Loucy (cell line): ENCODE results near the gene ING5.

Experiments used
- H2AFZ ChIP-seq: fragments of 200-600 bp; sonication (generic); 2 replicates; pipeline ENCODE4 v1.6.0; 2016; ENCODE audit warnings: antibody characterized with exemption, mild to moderate bottlenecking, low read length, moderate library complexity
- H3F3A ChIP-seq: fragments of 200-600 bp; 2 replicates; pipeline ENCODE4 v1.6.0; 2016; ENCODE audit warnings: antibody characterized with exemption, low read depth, mild to moderate bottlenecking
- H3K27me3 ChIP-seq: fragments of 200-600 bp; sonication (generic); 2 replicates; pipeline ENCODE4 v1.6.1; 2014; ENCODE audit warnings: low read length, mild to moderate bottlenecking; ENCODE audit not compliant: insufficient read depth, poor library complexity, severe bottlenecking
- H3K36me3 ChIP-seq: fragments of 200-600 bp; sonication (generic); 2 replicates; pipeline ENCODE4 v1.6.1; 2016; ENCODE audit warnings: low read length; ENCODE audit not compliant: insufficient read depth
- H3K4me1 ChIP-seq: fragments of 200-600 bp; sonication (generic); 2 replicates; pipeline ENCODE4 v1.5.1; 2014; ENCODE audit warnings: low read length, mild to moderate bottlenecking; ENCODE audit not compliant: insufficient read depth, poor library complexity, severe bottlenecking
- H3K4me2 ChIP-seq: fragments of 200-600 bp; sonication (generic); 2 replicates; pipeline ENCODE4 v1.6.0; 2014; ENCODE audit warnings: antibody characterized with exemption, low read length, low read depth, mild to moderate bottlenecking; ENCODE audit not compliant: poor library complexity, severe bottlenecking
- H3K4me3 ChIP-seq: fragments of 200-600 bp; sonication (generic); 2 replicates; pipeline ENCODE4 v1.5.1; 2014; ENCODE audit warnings: low read length, mild to moderate bottlenecking, mixed read lengths; ENCODE audit not compliant: poor library complexity, severe bottlenecking
- H3K79me2 ChIP-seq: fragments of 200-600 bp; sonication (generic); 2 replicates; pipeline ENCODE4 v1.6.1; 2014; ENCODE audit warnings: low read length; ENCODE audit not compliant: insufficient read depth
- H3K9ac ChIP-seq: fragments of 200-600 bp; sonication (generic); 2 replicates; pipeline ENCODE4 v1.6.0; 2014; ENCODE audit warnings: mild to moderate bottlenecking, low read depth, low read length, moderate library complexity; ENCODE audit not compliant: poor library complexity, severe bottlenecking
- H3K9me2 ChIP-seq: fragments of 200-600 bp; sonication (generic); replicated peaks from 2 replicates; pipeline ENCODE4 v1.6.1; 2016; ENCODE audit warnings: low read depth, low read length, mixed read lengths
- H3K9me3 ChIP-seq: fragments of 200-600 bp; sonication (generic); 2 replicates; pipeline ENCODE4 v1.6.1; 2014; ENCODE audit warnings: mild to moderate bottlenecking, antibody characterized with exemption, low read length, low read depth; ENCODE audit not compliant: insufficient read depth
- H4K20me1 ChIP-seq: fragments of 200-600 bp; sonication (generic); 2 replicates; pipeline ENCODE4 v1.6.0; 2014; ENCODE audit warnings: antibody characterized with exemption, low read length, mild to moderate bottlenecking; ENCODE audit not compliant: insufficient read depth, poor library complexity, severe bottlenecking
- CTCF ChIP-seq: fragments of 200-600 bp; sonication (generic); conservative IDR thresholded peaks from 2 replicates; pipeline ENCODE4 v1.5.1; 2014; ENCODE audit warnings: mild to moderate bottlenecking, antibody characterized with exemption, low read length
- EZH2phosphoT487 ChIP-seq: fragments of 200-600 bp; IDR thresholded peaks from 2 replicates; pipeline ENCODE4 v1.6.1; 2018; ENCODE audit warnings: antibody characterized with exemption, mild to moderate bottlenecking, moderate library complexity, borderline replicate concordance

ING5 gene

GRCh38 chr2:241743620-241744019 is 41.8 kb downstream of the ING5 start:
- no peaks in the 10 kb centered on the region for H3F3A ChIP-seq
- no peaks in the 10 kb centered on the region for H3K27me3 ChIP-seq
- H2AFZ ChIP-seq, result no peak overlapping the region
- H4K20me1 ChIP-seq, result no peaks in the 10 kb centered on the region
- H3K9ac ChIP-seq, result no peak overlapping the region
- H3K4me3 ChIP-seq, result no peak overlapping the region
- H3K9me2 ChIP-seq, result no peaks in the 10 kb centered on the region
- H3K4me2 ChIP-seq, result no peak overlapping the region
- H3K36me3 ChIP-seq, result peaks cover 3% of the 10 kb centered on the region; the same call in 1 of the 2 replicates
- TF ChIP-seq CTCF, result no peak
- no peak for TF ChIP-seq EZH2phosphoT487
- H3K79me2 ChIP-seq, result no peaks in the 10 kb centered on the region
- no peaks in the 10 kb centered on the region for H3K9me3 ChIP-seq
- peaks cover 24% of the 10 kb centered on the region for H3K4me1 ChIP-seq

GRCh38 chr2:241744028-241744754 is 42.4 kb downstream of the ING5 start:
- Histone ChIP-seq H3K4me2 (no peak overlapping the region), H3K9me2 (no peaks in the 10 kb centered on the region), H3K4me3 (no peak overlapping the region), H3K36me3 (peaks cover 3% of the 10 kb centered on the region; the same call in 1 of the 2 replicates), H3K9ac (no peak overlapping the region), H3K9me3 (no peaks in the 10 kb centered on the region), H3K27me3 (no peaks in the 10 kb centered on the region), H3K79me2 (no peaks in the 10 kb centered on the region), H3K4me1 (peaks cover 19% of the 10 kb centered on the region), H4K20me1 (no peaks in the 10 kb centered on the region), H3F3A (no peaks in the 10 kb centered on the region), H2AFZ (no peak overlapping the region)
- no peak for TF ChIP-seq CTCF
- no peak for TF ChIP-seq EZH2phosphoT487

GRCh38 chr2:241745276-241745675 is 43.4 kb downstream of the ING5 start:
- Histone ChIP-seq H3K9me3 (no peaks in the 10 kb centered on the region), H3K9ac (no peak overlapping the region), H3K4me3 (no peak overlapping the region), H2AFZ (no peak overlapping the region), H3K36me3 (peaks cover 3% of the 10 kb centered on the region; the same call in 1 of the 2 replicates), H3K4me1 (peaks cover 9% of the 10 kb centered on the region), H3K79me2 (no peaks in the 10 kb centered on the region), H3K9me2 (no peaks in the 10 kb centered on the region), H4K20me1 (no peaks in the 10 kb centered on the region), H3F3A (no peaks in the 10 kb centered on the region), H3K4me2 (no peak overlapping the region), H3K27me3 (no peaks in the 10 kb centered on the region)
- no peak for TF ChIP-seq EZH2phosphoT487
- TF ChIP-seq CTCF, result no peak
